Cardiac fibroblast (primary cell): ENCODE results near the gene ADCY5.

Experiments used
- DNase-seq, 2 donors: peaks; one replicate each; pipeline versions ENCODE4 v3.0.0 to v3.0.0-alpha.2; 2010; ENCODE audit warnings: low read depth in 2 of 2
- H3K4me3 ChIP-seq, 2 donors: replicated peaks in 1 of 2; 1 replicate in 1 of 2; 2 replicates in 1 of 2; pipeline ENCODE4 v1.5.1; 2011; ENCODE audit warnings: low read depth in 2 of 2, low read length in 2 of 2, mild to moderate bottlenecking in 2 of 2, moderate library complexity in 1 of 2
- CTCF ChIP-seq: IDR thresholded peaks from one replicate; pipeline ENCODE4 v1.5.1; 2011; ENCODE audit warnings: low read depth, mild to moderate bottlenecking, low read length, inconsistent platforms

Gene ADCY5

GRCh38 chr3:123313889-123314288 lies 135.0 kb downstream of the ADCY5 start:
- no peak for DNase-seq
- no peak for TF ChIP-seq CTCF
- no peak overlapping the region for H3K4me3 ChIP-seq

- TF ChIP-seq CTCF: no peak
- no peak overlapping the region for H3K4me3 ChIP-seq
- no peak for DNase-seq
Observed at GRCh38 chr3:123312331-123313265, 136.3 kb downstream of the ADCY5 start.

- TF ChIP-seq CTCF: no peak
- H3K4me3 ChIP-seq: no peak overlapping the region
Observed at GRCh38 chr3:123311201-123311600, 137.7 kb downstream of the ADCY5 start.

GRCh38 chr3:123310741-123311140 lies 138.1 kb downstream of the ADCY5 start:
- no peak for TF ChIP-seq CTCF
- no peak for DNase-seq
- no peak overlapping the region for H3K4me3 ChIP-seq

More at GRCh38 chr3:123311201-123311600, 137.7 kb downstream of the ADCY5 start:
- DNase-seq: no peak

- no peak overlapping the region for H3K4me3 ChIP-seq
- DNase-seq: no peak
- no peak for TF ChIP-seq CTCF
Observed at GRCh38 chr3:123310186-123310585, 138.7 kb downstream of the ADCY5 start.

- DNase-seq: no peak
- no peak for TF ChIP-seq CTCF
- no peak overlapping the region for H3K4me3 ChIP-seq
Observed at GRCh38 chr3:123307064-123307463, 141.8 kb downstream of the ADCY5 start.

GRCh38 chr3:123305192-123305591 lies 143.7 kb downstream of the ADCY5 start:
- DNase-seq: no peak
- TF ChIP-seq CTCF: no peak
- no peak overlapping the region for H3K4me3 ChIP-seq
